ENCODE results near the gene AFAP1.

GRCh38 chr4:7710126-7710525 is 229.5 kb downstream of the AFAP1 start:
- TF ChIP-seq IRF1 (CRISPR knock-in tag; IDR thresholded peaks at IDR 0.05), result no peak
- TF ChIP-seq CTCF (IDR thresholded peaks at IDR 0.05), result no peak
- TF ChIP-seq CREB1 (CRISPR knock-in tag; IDR thresholded peaks at IDR 0.05), result no peak
- no peak for TF ChIP-seq ESRRA (CRISPR knock-in tag; IDR thresholded peaks at IDR 0.05; ENCODE audit: borderline replicate concordance)
- TF ChIP-seq CREM (CRISPR knock-in tag; IDR thresholded peaks at IDR 0.05), result no peak
- no peak for TF ChIP-seq USF1 (CRISPR knock-in tag; IDR thresholded peaks at IDR 0.05)
